Dedifferentiated amniotic fluid mesenchymal stem cell (primary cell): ENCODE measurements around the gene EFNA2.
A peak's percentile ranks its signal among the peaks of the same experiment; 100 is the strongest.

Experiments
- DNase-seq: peaks from one replicate; pipeline ENCODE4 v3.0.0-alpha.2; 2016; ENCODE audit errors: extremely low spot score

EFNA2 gene

DNA sequence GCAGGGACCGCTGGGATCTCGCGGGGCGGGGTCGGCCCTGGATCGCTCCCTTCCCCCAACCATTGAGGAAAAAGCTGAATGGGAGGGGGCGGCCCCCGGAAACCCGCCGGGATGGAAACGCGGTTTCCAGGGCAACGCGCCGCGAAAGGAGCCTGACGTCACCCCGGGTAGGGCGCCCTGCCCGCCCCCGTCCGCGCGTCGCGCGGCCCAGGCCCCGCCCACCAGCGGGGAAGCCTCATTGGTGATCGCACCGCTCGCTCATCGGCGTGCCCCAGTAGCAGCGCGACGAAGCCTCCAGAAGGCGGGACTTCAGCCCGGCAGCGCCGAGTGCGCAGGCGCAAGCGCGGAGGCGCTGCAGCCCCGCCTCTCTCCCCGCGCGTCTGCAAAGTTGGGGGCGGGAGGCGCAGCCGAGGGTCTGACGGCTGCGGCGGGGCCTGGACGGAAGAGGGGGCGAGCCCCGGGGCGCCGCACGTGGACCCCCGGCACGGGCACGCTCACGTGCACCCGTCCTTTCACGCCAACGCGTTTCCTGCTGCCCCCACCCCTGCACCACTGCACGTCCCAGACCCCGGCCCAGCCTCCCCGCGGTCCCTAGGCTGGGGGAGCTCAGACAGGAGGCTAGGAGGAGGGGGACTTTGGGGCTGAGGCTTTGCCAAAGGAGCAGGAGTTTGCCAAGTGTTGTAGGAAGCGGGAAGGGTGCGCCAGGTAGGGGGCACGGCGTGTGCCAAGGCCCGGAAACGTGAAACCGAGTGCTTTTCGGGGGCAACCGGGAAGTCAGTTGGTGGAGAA lies 24.7 kb upstream of the EFNA2 start:
- DNase-seq: peak; percentile 91

- DNase-seq: no peak
Observed at GRCh38 chr19:1261538-1261797, 24.2 kb upstream of the EFNA2 start.

- DNase-seq: no peak
Observed at GRCh38 chr19:1261798-1262622, 23.7 kb upstream of the EFNA2 start.

GRCh38 chr19:1262623-1263123 lies 23.0 kb upstream of the EFNA2 start:
- no peak for DNase-seq

DNA sequence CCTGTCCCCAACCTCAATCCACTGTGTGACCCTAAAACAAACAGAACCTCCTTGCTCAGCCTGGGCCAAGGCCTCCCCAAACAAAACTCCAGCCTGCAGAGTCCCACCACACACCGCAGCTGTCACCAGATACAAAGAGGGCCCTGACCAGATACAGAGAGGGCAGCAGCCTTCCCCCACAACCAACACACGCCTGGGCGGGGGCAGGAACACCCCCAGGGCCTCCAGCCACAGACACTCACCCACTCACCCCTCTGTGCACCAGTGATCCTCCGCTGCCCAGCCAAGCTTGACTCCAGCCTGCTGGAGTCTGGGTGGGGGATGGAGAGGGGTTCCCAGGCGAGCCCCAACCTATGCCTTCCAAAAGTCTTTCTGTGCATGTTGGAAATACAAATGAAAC lies 22.5 kb upstream of the EFNA2 start:
- DNase-seq: no peak

DNA sequence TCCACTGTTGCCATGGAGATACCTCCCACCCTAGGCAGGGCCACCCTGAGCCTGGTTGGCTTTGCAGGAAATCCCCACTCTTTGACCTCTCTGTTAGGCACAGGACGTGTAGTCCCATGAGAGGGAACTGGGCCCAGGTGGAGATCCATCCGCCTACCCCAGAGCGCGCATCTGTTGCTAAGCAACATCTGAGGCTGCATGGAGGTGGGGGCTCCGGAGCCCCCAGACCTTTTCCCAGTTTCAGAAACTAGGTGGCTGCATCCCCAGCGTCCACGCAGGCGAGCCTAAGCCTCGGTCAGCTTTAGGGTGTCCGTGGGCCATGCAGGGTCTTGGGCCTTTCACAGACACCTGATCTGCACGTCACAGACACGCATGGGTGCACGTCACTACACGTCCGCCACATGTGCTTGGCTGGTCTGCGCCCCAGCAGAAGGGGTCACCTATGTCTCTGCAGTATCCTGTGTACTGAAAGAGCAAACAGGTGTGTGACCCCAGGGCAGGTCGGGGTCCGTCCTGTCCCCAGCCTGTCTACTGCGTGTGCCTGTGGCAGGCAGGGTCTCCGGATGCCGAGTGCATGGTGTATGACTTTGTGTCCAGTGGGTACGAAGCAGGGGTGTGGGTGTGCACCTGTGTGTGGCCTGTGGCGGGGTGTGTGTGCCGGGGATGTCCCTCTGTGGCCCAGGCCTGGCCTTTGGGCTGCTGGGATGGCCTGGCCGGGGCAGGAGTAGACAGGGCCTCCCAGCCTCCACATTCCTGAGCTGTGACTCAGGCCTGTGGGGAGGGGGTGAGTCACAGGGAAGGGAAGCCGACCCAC lies 20.7 kb upstream of the EFNA2 start:
- peak; percentile 72 for DNase-seq

DNA sequence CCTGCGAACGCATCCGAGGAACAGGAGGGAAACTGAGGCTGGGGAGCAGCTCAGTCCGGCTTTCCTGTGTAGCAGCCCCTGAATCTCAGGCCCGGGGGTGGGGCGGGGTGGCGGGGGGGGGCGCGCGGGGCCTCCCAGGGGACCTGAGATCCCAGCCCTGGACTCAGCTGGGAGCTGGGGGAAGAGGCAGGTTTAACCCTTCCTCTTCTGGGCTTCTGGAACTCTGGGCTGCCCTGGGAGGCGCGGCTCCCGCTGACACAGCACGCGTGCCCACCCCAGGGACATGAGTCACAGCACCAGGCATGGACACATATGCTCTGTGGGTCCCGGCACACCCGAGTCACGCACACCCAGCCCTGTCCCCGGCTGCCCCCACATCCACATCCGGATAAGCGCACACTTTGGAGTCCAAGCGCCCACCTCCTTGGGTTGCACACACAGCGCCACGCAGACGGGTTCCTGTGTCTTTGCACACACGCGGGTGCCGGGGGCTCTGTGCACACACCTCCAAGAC lies 20.0 kb upstream of the EFNA2 start:
- DNase-seq: peak; percentile 69

- DNase-seq: peak; percentile 48
Observed at GRCh38 chr19:1266129-1266915, 19.4 kb upstream of the EFNA2 start.

- DNase-seq: no peak
Observed at GRCh38 chr19:1266916-1267476, 18.7 kb upstream of the EFNA2 start.

DNA sequence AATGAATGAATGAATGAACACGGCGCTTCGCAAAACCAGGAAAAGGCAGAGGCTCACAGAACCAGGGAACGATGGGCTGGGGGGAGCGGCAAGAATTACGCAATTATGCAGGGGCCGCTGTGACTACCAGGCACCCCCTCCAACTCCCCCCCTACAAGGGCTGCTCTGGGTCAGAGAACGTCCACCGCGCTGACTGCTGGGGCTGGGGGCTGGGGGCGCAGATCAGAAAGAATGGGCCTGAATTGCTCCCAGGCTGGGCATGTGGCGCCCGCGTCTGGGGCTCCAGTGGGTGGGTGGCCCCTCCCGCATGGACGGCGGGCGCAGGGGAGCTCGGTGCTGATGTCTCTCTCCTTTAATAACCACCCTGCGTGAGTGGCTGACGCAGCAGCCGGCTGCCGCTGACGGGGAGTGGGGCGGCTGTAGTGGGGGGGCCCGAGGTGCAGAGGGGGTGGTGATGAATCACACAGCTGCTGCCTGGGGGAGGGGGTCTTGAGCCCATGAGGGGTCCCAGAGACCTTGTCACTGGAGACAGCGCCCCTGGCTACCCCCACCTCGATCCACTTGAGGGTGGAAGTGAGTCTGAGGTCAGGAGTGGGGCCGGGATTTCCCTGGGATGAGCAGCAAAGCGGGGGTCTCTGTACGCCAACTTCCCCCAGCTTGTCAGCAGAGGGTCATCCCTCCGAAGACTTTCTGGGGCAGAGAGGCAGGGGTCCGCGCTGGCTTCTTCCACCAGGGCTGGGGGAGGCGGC lies 18.0 kb upstream of the EFNA2 start:
- DNase-seq: no peak

DNA sequence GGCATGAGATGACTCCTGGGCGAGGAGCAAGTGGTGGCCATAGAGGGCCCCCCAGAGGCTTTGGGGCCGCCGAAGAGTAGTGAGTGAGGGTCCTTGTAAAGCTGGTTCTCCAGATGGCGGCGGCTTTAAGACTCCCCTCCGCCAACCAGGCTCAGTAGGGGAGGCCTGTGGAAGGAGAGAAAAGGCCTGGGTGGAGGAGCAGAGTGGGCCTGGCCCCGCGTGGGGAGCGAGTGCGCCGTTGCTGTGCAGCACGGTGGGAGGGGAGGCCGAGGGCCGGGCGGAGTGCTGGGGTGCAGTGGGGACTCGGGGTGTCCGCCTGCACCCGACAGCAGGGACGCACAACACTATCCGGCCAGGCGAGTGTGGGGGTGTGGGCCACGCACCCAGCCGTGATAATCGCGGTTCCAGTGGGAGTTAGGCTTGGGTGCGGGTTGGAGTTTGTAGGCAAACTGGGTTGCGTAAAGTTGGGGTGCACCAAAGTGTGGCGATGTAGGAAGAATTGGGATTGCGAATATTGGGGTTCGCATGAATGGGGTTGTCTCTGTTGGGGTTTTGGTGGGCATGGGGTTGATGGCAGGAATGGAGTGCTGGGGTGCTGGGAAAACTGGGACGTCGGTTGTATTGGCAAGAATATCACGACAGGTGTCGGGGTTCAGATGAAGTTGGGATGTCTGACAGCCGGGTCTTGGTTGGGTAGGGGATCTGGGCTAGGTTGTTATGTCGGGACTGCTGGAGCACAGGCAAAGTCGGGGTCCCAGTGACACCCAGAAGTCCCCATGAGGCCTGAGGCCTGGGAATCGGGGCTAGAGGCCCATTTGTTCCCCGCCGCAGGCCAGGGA lies 17.2 kb upstream of the EFNA2 start:
- no peak for DNase-seq

GRCh38 chr19:1269065-1269477 lies 16.6 kb upstream of the EFNA2 start, which contains the start of gene CIRBP:
Gene CIRBP, plus strand, starts transcription at chr19:1269332. Its CDS starts 1,602 bp downstream, at chr19:1270934.
- DNase-seq: peak; percentile 99

DNA sequence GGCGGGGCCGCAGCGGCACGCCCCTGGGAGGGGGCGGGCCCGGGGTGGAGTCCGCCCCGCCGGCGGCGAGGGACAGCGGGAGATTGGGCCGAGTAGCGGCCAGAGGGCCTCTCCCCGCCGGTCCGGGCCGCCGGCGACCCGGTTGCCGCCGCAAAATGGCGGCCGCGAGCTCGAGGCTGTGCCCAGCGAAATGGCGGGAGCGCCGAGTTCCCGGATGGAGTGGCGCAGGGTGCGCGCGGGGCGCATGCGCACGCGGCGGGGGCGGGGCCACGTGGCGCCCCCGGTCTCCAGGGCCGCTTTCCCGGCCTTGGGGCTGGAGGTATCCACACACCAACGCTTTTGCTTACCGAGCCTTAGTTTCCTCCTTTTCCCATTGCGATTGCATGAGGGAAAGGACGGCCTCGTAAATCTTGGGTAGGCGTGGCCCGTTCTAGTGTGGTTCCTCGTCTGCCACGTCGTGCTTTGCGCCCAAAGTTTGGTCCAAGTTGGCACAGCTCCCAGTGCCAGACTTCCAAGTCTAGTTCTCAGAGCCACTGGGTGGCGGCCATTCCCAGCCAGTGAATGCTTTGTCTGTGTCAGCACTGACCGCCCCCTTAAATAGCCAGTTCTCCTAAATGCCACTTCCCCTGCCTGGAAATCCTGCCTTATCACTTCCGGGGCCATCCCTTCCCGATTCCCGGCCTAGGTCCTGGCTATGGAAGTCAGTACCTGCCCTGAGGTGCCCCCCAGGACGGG lies 16.0 kb upstream of the EFNA2 start:
- peak; percentile 80 for DNase-seq

DNA sequence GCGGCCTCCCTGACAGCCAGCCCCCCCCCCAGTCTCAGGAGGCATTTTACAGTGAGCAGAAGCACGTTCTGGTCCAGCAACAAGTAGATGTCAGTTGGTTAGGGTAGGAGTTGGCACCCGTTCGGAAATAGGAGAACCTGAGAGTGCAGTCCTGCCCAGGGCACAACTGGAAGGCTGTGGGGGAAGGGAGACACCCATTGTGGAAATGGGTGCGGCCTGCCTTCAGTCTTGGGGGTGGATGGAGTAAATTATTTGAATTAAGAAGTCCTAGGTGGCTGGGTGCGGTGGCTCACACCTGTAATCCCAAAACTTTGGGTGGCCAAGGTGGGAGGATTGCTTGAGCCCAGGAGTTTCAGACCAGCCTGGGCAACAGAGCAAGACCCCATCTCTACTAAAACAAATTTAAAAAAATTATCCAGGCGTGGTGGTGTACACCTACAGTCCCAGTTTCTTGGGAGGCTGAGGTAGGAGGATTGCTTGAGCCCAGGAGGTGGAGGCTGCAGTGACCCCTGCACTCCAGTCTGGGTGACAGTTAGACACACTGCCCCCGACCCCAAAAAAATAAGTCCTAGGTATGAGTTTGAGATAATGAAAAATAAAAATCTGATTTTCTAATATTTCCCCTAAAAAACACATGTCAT lies 15.3 kb upstream of the EFNA2 start:
- DNase-seq: no peak

DNA sequence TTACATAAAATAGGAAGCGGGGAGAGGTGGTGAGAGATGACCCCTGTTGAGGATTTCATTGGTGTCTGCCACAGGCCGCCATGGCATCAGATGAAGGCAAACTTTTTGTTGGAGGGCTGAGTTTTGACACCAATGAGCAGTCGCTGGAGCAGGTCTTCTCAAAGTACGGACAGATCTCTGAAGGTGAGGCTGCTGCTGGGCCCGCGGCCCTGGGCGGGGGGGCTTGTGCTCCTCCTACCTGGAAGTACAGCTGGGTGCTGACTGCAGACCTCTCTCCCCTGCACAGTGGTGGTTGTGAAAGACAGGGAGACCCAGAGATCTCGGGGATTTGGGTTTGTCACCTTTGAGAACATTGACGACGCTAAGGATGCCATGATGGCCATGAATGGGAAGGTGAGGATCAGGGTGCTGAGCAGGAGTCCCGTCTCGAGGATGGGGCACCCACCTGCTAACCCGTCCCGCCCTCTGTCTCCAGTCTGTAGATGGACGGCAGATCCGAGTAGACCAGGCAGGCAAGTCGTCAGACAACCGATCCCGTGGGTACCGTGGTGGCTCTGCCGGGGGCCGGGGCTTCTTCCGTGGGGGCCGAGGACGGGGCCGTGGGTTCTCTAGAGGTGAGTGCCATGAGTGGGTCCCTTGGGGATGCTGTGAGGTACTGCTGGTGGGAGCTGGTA lies 14.7 kb upstream of the EFNA2 start:
- no peak for DNase-seq

- DNase-seq: no peak
Observed at GRCh38 chr19:1271528-1272422, 13.9 kb upstream of the EFNA2 start.
